Skeletal muscle satellite cell (primary cell): Measurements from ENCODE around the gene CNKSR2. TPM values are rescaled to one million over a fixed set of nuclear protein-coding genes. Genes with fewer than 3 reads are reported as not detected.
A peak's percentile ranks its signal among the peaks of the same experiment; 100 is the strongest.

Experiments used
- H3K27me3 ChIP-seq: 2 replicates; pipeline ENCODE4 v1.7.0; 2013; ENCODE audit warnings: low read length; ENCODE audit not compliant: control insufficient read depth, insufficient read depth
- H3K36me3 ChIP-seq: 2 replicates; pipeline ENCODE4 v1.7.0; 2013; ENCODE audit warnings: mild to moderate bottlenecking, control low read depth, low read length; ENCODE audit not compliant: insufficient read depth
- H3K4me1 ChIP-seq: 2 replicates; pipeline ENCODE4 v1.7.0; 2013; ENCODE audit warnings: low read length; ENCODE audit not compliant: control insufficient read depth, insufficient read depth
- H3K4me2 ChIP-seq: 2 replicates; pipeline ENCODE4 v1.7.0; 2013; ENCODE audit warnings: mild to moderate bottlenecking, low read length
- H3K4me3 ChIP-seq: 2 replicates; pipeline ENCODE4 v1.7.0; 2013; ENCODE audit warnings: low read length
- H3K9ac ChIP-seq: 2 replicates; pipeline ENCODE4 v1.7.0; 2013; ENCODE audit warnings: mild to moderate bottlenecking, low read depth, low read length, moderate library complexity
- H3K9me3 ChIP-seq: replicated peaks from 2 replicates; pipeline ENCODE4 v1.7.0; 2013; ENCODE audit warnings: mild to moderate bottlenecking, control low read depth, low read length
- total RNA-seq: library from RNA; depleted of rRNA; stranded (reverse); fragments of >200 nt; gene quantifications from 2 replicates; pipeline ENCODE4 v1.2.3, GENCODE V29; 2012; rRNA removed

Gene CNKSR2
- 2.3 and 3.7 TPM in 2 replicates for total RNA-seq

DNA sequence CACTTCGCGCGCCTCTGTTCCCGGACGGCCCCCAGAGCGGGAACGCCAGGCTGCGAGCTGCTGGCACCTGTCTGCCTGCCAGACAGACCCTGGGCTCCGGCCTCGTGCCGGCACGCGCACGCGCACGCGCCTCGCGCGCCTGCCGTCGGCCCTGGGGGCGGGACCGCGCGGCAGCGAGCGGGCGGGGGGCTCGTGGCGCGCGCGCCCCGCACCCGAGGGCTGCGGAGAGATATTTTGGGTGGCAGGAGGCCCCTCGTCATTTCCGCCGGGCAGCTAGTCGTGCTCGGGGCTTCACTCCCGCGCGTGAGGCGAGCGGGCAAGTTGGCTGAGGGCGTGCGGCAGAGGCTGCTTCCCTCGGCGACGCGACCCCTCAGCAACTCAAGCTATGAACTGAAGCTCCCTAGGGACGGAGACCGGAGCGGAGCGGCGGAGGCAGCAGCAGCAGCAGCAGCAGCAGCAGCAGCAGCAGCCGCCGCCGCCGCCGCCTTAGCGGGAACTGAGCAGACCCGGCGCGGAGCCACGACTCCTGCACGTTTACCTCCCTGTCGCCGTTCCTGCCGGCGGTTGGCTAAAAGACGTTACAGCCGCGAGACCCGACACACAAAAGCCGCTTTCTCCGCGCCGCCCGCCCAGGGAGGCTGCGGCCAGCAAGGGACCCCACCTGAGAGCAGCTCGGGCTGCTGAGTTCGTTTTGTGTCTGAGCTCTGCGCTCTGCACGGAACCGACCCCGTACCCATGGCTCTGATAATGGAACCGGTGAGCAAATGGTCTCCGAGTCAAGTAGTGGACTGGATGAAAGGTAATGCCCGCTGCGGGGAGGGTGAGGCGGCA lies at the start of gene CNKSR2:
CNKSR2 (plus strand) TSS at position 256 of the 831 bp plus-strand sequence; CDS start at position 736, 480 bp downstream.
- Histone ChIP-seq H3K4me3 (peak within 1 kb of the TSS; percentile 72), H3K27me3 (no peaks in the 10 kb centered on the region)

DNA sequence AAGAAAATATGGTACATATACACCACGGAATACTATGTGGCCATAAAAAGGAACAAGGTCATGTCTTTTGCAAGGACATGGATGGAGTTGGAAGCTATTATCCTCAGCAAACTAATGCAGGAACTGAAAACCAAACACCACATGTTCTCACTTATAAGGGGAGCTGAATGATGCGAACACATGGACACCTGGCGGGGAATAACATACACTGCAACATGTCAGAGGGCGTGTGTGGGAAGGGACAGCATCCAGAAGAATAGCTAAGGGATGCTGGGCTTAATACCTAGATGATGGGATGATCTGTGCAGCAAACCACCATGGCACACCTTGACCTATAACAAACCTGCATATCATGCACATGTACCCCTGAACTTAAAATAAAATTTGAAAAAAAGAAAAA lies 19.5 kb upstream of the CNKSR2 start:
- Histone ChIP-seq H3K27me3 (no peaks in the 10 kb centered on the region), H3K9ac (no peak overlapping the region), H3K9me3 (no peaks in the 10 kb centered on the region), H3K4me1 (no peaks in the 10 kb centered on the region), H3K4me3 (no peak overlapping the region), H3K36me3 (no peaks in the 10 kb centered on the region), H3K4me2 (no peak overlapping the region)

More for the DNA sequence above, at the start of gene CNKSR2:
- H3K9me3 ChIP-seq: no peaks in the 10 kb centered on the region
- H3K4me2 ChIP-seq: peak within 1 kb of the TSS; percentile 83
- no peaks in the 10 kb centered on the region for H3K4me1 ChIP-seq
- H3K36me3 ChIP-seq: no peaks in the 10 kb centered on the region
- H3K9ac ChIP-seq: peak within 1 kb of the TSS; percentile 57

DNA sequence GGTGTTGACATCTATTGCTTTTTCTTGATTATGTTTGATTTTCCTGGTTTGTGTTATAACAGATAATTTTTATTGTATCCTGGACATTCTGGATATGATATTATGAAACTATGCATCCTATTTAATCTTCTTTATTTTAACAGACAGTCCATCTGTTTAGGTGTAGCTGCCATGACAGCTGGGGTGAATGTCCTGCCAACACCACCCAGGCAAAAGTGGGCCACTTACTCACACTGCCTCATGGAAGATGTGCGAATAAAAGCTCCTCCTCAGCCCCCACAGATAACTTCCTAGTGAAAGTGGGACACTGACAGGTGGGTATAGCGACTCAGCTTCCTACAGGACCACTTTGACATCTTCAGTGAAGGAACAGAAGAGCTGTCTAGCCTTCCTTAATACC lies 18.4 kb upstream of the CNKSR2 start:
- Histone ChIP-seq H3K9me3 (no peaks in the 10 kb centered on the region), H3K4me1 (no peaks in the 10 kb centered on the region), H3K27me3 (no peaks in the 10 kb centered on the region), H3K36me3 (no peaks in the 10 kb centered on the region), H3K4me2 (no peak overlapping the region), H3K4me3 (no peak overlapping the region), H3K9ac (no peak overlapping the region)

DNA sequence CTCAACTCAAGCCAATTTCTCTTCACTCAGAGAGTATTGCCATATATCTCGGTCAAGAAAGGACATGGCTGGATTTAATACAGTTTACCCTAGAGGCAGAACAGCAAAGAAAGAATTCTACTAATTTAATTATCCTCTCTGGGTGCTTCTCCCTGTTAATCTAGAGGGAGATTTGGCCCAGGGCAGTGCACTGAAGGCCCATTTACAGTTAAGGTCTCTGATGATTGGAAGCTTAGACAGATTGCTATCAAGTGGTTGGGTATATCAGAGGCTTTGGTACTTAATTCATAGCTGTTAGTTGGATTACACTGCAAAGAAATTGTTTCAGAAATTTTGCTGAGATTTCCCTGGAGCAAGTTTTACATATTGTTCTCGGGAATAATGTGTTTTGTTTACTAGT lies 4.6 kb upstream of the CNKSR2 start:
- Histone ChIP-seq H3K27me3 (no peaks in the 10 kb centered on the region), H3K4me3 (no peak overlapping the region), H3K36me3 (no peaks in the 10 kb centered on the region), H3K4me2 (no peak overlapping the region), H3K9me3 (no peaks in the 10 kb centered on the region), H3K4me1 (no peaks in the 10 kb centered on the region), H3K9ac (no peak overlapping the region)

DNA sequence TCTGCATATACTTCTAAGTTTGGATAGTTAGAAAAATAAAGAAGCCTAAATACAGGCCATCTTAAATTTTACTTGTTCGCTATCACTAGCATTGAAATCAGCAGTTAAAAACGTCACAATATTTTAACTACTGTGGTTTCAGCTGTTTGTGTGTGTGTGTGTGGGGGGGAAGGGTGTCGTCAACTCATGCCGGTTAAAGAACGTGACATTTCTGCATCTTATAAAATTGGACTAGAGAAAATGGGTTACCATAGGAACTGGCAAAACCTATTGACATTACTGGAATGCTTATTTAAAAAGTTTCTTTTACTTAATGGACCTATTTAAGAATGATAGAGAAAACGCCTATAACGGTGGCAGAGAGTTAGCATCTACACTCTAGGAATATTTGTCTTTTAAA lies 1.2 kb upstream of the CNKSR2 start:
- Histone ChIP-seq H3K4me3 (no peak overlapping the region), H3K9ac (no peak overlapping the region)

DNA sequence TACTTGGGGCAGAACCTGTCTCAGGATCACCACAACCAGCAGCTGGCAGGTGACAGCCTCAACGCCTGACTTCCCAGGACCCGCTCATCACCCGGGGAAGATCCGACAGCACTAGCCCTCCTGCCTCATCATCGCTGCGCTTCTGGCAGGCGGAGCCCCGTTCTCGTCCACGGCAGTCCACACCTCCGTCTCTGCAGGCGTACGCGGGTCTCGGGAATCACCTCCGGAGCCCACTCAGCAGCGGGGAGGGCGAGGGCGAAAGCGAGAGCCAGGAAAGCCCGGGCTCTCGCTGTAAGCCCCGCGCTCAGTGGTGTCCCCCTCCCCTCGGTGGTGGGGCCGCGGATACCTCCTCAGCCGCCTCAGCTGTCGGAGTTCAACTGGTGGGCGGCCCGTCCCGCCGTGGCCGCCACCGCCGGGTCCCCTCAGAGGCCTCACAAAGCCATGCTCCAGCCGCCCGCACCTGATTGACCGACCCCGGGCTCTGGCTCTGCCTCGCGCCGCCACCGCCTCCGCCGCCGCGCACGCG lies 518 bp upstream of the CNKSR2 start:
- Histone ChIP-seq H3K4me2 (peak overlapping the region; percentile 83), H3K9ac (peak overlapping the region; percentile 26)

More for the DNA sequence above, 1.2 kb upstream of the CNKSR2 start:
- no peaks in the 10 kb centered on the region for H3K4me1 ChIP-seq
- no peaks in the 10 kb centered on the region for H3K27me3 ChIP-seq
- H3K9me3 ChIP-seq: no peaks in the 10 kb centered on the region
- H3K36me3 ChIP-seq: no peaks in the 10 kb centered on the region
- no peak overlapping the region for H3K4me2 ChIP-seq

DNA sequence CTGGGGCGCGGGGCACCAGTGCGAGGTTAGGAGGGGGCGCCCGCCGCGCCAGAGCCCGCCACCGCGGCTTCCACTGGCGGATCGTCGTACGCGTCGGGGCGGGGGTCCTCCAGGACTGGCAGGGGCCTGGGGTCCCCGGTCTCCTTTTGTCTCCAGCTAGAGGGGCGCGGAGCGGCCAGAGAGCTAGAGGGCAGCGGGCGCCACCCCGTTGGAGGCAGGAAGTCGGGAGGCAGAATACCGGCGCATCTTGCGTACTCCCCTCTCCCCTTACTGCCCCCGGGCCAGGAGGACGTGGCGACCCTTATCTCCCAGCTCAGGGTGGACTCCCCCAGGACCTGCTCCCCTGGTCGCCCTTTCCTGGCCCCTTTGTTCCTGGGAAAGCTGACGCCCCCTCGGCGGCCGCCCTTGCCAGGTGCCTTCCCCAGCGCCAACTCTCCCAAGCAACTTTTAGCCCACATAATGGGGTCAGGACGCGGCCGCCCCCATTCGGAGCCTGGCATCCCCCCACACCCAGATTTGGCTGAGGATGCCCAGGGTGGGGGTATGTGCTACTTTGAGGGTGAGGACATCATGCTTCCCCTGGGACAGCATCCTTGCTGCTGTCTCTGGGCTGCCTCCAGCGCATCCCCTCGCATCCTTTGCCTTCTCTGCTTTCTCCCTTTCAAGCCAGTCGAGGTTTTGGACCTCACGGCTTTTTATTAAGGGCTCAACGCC lies 933 bp downstream of the CNKSR2 start:
- H3K9ac ChIP-seq: peak overlapping the region; percentile 57
- H3K36me3 ChIP-seq: no peaks in the 10 kb centered on the region
- no peaks in the 10 kb centered on the region for H3K27me3 ChIP-seq
- H3K4me3 ChIP-seq: peak overlapping the region; percentile 72
- no peaks in the 10 kb centered on the region for H3K9me3 ChIP-seq
- H3K4me1 ChIP-seq: no peaks in the 10 kb centered on the region
- peak overlapping the region; percentile 83 for H3K4me2 ChIP-seq

More for the DNA sequence above, 518 bp upstream of the CNKSR2 start:
- H3K27me3 ChIP-seq: no peaks in the 10 kb centered on the region
- peak overlapping the region; percentile 72 for H3K4me3 ChIP-seq
- no peaks in the 10 kb centered on the region for H3K9me3 ChIP-seq
- H3K4me1 ChIP-seq: no peaks in the 10 kb centered on the region
- no peaks in the 10 kb centered on the region for H3K36me3 ChIP-seq

DNA sequence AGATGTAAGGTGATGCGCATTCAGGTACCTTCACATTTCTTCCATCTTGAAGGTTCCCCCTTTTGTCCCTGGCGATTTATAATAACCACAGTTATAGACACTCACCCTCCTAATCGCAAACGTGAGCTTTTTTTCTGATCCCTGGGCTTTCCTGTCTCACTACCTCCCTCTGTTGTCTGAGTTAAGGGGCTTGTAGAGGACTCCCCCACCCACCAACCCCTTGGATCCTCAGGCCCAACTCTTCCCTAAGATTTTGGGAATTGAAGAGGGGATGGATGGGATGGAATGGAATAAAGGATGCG lies 1.4 kb downstream of the CNKSR2 start:
- Histone ChIP-seq H3K36me3 (no peaks in the 10 kb centered on the region), H3K27me3 (no peaks in the 10 kb centered on the region), H3K9me3 (no peaks in the 10 kb centered on the region), H3K4me2 (peak overlapping the region; percentile 83), H3K4me3 (no peak overlapping the region), H3K9ac (no peak overlapping the region), H3K4me1 (no peaks in the 10 kb centered on the region)

DNA sequence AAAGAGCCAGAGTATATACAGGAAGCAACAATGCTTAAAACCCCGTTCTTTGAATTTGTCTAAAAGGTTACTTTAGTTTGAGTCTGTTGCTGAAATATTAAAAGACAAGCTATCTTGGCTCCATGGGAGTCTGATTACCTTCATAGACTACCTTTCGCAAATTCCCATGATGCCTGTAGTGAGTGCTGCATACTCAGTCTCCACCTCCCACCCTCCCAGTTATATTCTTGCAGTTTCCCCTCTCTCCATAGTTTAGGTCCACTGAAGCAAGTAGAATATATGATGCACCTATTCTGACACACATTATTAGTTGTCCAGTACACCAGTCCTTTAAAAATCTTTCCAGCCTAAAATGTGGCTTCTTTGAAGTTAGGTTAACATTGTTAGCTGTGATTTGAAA lies 2.4 kb downstream of the CNKSR2 start:
- Histone ChIP-seq H3K4me1 (no peaks in the 10 kb centered on the region), H3K4me2 (no peak overlapping the region), H3K9me3 (no peaks in the 10 kb centered on the region), H3K36me3 (no peaks in the 10 kb centered on the region), H3K4me3 (no peak overlapping the region), H3K9ac (no peak overlapping the region), H3K27me3 (no peaks in the 10 kb centered on the region)

DNA sequence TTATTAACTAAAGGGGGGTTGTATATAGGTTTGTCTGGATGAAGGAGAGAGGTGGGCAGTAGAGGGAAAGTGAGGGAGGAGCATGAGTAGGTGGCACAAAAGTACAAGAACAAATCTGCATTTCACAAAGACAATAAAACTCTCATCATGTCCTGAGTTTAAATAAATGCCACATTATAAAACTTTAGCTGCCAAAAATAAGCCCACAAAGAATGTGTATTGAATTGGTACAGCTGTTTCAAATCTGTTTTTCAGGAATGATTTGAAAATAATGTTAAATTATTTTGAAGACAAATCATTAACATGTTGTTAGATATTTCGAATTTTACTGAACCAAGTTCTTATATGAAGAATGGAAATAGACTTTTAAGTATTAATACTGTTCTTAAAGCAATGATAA lies 5.8 kb downstream of the CNKSR2 start:
- no peak overlapping the region for H3K4me2 ChIP-seq
- no peaks in the 10 kb centered on the region for H3K4me1 ChIP-seq
- no peaks in the 10 kb centered on the region for H3K9me3 ChIP-seq
- H3K36me3 ChIP-seq: no peaks in the 10 kb centered on the region
- H3K4me3 ChIP-seq: no peak overlapping the region
- H3K9ac ChIP-seq: no peak overlapping the region
- no peaks in the 10 kb centered on the region for H3K27me3 ChIP-seq

DNA sequence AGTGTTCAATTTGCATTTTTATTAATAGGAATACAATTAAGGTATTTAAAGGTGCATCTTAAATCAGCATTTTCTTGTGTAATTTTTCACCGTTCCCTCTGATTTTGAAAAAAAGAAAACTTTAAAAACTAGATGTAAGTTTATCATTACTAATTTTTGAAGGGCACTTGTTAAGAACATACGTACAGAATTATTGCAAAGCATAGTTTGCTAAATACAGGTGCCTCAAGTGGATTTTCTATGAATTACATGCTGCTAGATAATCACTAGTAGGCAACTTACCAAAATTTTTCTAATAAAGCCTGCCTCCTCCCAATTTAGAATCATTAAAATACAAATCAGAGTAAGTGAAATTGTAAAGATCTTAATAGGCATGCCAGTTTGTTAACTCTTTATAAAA lies 8.5 kb downstream of the CNKSR2 start:
- no peaks in the 10 kb centered on the region for H3K27me3 ChIP-seq
- H3K36me3 ChIP-seq: no peaks in the 10 kb centered on the region
- H3K4me1 ChIP-seq: no peaks in the 10 kb centered on the region
- no peak overlapping the region for H3K4me3 ChIP-seq
- no peaks in the 10 kb centered on the region for H3K9me3 ChIP-seq
- no peak overlapping the region for H3K4me2 ChIP-seq
- H3K9ac ChIP-seq: no peak overlapping the region
